ENCODE results near the gene ETS2.

Gene ETS2

GRCh38 chr21:38804030-38804788 lies 1.5 kb upstream of the ETS2 start:
- CTCF ChIA-PET, result interaction anchor here (0.7 to 1.0 kb wide), 4 partner anchors 8 to 637 kb away, joined by 3 to 5 read pairs (median 3); no protein-coding TSS in a partner anchor
- POLR2A ChIA-PET, result no interaction called here
- no peak for TF ChIP-seq CTCF (IDR thresholded peaks at IDR 0.05; ENCODE audit: control extremely low read depth, extremely low read depth, low read depth, missing control alignments)
- no peak for DNase-seq (ENCODE audit: extremely low spot score)

GRCh38 chr21:38804789-38805327 lies 871 bp upstream of the ETS2 start:
- peak; percentile 42 for TF ChIP-seq CTCF (IDR thresholded peaks at IDR 0.05; ENCODE audit: control extremely low read depth, extremely low read depth, low read depth, missing control alignments)
- peak; percentile 45 for DNase-seq (ENCODE audit: extremely low spot score)
- CTCF ChIA-PET, result interaction anchor here (0.7 to 1.0 kb wide), 3 partner anchors 8 to 636 kb away, joined by 3 to 5 read pairs (median 3); no protein-coding TSS in a partner anchor
- POLR2A ChIA-PET, result no interaction called here

- DNase-seq (ENCODE audit: extremely low spot score), result peak; percentile 38
- no peak for TF ChIP-seq CTCF (IDR thresholded peaks at IDR 0.05; ENCODE audit: control extremely low read depth, extremely low read depth, low read depth, missing control alignments)
- ChIA-PET CTCF (no interaction called here), POLR2A (no interaction called here)
Measured at GRCh38 chr21:38806153-38806941, 618 bp downstream of the ETS2 start.

- no peak for TF ChIP-seq CTCF (IDR thresholded peaks at IDR 0.05; ENCODE audit: control extremely low read depth, extremely low read depth, low read depth, missing control alignments)
- CTCF ChIA-PET, result interaction anchor here (0.9 to 1.5 kb wide), 5 partner anchors 8 to 370 kb away, joined by 3 to 5 read pairs (median 4); no protein-coding TSS in a partner anchor
- DNase-seq (ENCODE audit: extremely low spot score), result no peak
- POLR2A ChIA-PET, result interaction anchor here (0.5 kb wide), 1 partner anchor 581 kb away, joined by 4 read pairs; no protein-coding TSS in a partner anchor
Measured at GRCh38 chr21:38806942-38807284, 1.2 kb downstream of the ETS2 start.

- TF ChIP-seq CTCF (IDR thresholded peaks at IDR 0.05; ENCODE audit: control extremely low read depth, extremely low read depth, low read depth, missing control alignments), result no peak
- DNase-seq (ENCODE audit: extremely low spot score), result no peak
- POLR2A ChIA-PET, result interaction anchor here (0.5 to 0.7 kb wide), 2 partner anchors 35 to 580 kb away, joined by 4 read pairs; no protein-coding TSS in a partner anchor
- CTCF ChIA-PET, result interaction anchor here (0.9 to 1.5 kb wide), 6 partner anchors 9 to 369 kb away, joined by 3 to 5 read pairs (median 4); no protein-coding TSS in a partner anchor
Measured at GRCh38 chr21:38807441-38807871, 1.7 kb downstream of the ETS2 start.

- ChIA-PET CTCF (interaction anchor here (0.9 to 1.5 kb wide), 5 partner anchors 9 to 369 kb away, joined by 3 to 5 read pairs (median 4); no protein-coding TSS in a partner anchor), POLR2A (no interaction called here)
- DNase-seq (ENCODE audit: extremely low spot score), result no peak
- TF ChIP-seq CTCF (IDR thresholded peaks at IDR 0.05; ENCODE audit: control extremely low read depth, extremely low read depth, low read depth, missing control alignments), result no peak
Measured at GRCh38 chr21:38807986-38808385, 2.3 kb downstream of the ETS2 start.

All from GM10248 (cell line).